SIG-M5 (cell line): ENCODE results near the gene CHRNA4.

Experiments
- DNase-seq: peaks from one replicate; lab custom pipeline; 2025; lab: John Stamatoyannopoulos, UW

CHRNA4 gene

GRCh38 chr20:63333241-63333836, 27.8 kb downstream of the CHRNA4 start:
- DNase-seq = no peak

- no peak for DNase-seq
Observed at GRCh38 chr20:63332488-63333240, 28.5 kb downstream of the CHRNA4 start.

GRCh38 chr20:63331741-63332400, 29.3 kb downstream of the CHRNA4 start:
- no peak for DNase-seq

GRCh38 chr20:63330940-63331339, 30.2 kb downstream of the CHRNA4 start:
- no peak for DNase-seq

GRCh38 chr20:63330084-63330760, 30.9 kb downstream of the CHRNA4 start:
- no peak for DNase-seq

- DNase-seq = no peak
Observed at GRCh38 chr20:63329331-63330083, 31.6 kb downstream of the CHRNA4 start.

GRCh38 chr20:63328718-63329275, 32.4 kb downstream of the CHRNA4 start:
- DNase-seq = no peak

- no peak for DNase-seq
Observed at GRCh38 chr20:63328026-63328700, 33.0 kb downstream of the CHRNA4 start.

GRCh38 chr20:63327231-63327745, 33.9 kb downstream of the CHRNA4 start:
- DNase-seq = no peak

- no peak for DNase-seq
Observed at GRCh38 chr20:63326314-63327230, 34.6 kb downstream of the CHRNA4 start.

GRCh38 chr20:63325554-63326313, 35.4 kb downstream of the CHRNA4 start:
- DNase-seq = no peak

- no peak for DNase-seq
Observed at GRCh38 chr20:63325021-63325471, 36.1 kb downstream of the CHRNA4 start.

GRCh38 chr20:63323357-63323981, 37.7 kb downstream of the CHRNA4 start:
- DNase-seq = no peak

GRCh38 chr20:63322933-63323273, 38.2 kb downstream of the CHRNA4 start:
- no peak for DNase-seq

GRCh38 chr20:63322146-63322932, 38.8 kb downstream of the CHRNA4 start:
- DNase-seq = no peak

GRCh38 chr20:63321148-63321831, 39.9 kb downstream of the CHRNA4 start:
- DNase-seq = no peak

- DNase-seq = no peak
Observed at GRCh38 chr20:63320616-63321147, 40.5 kb downstream of the CHRNA4 start.
